Measurements from ENCODE around the gene PLCH1. TPM values are rescaled to one million over a fixed set of nuclear protein-coding genes. Genes with fewer than 3 reads are reported as not detected.

The PLCH1 gene
- total RNA-seq, 1 donor, result 0.36 TPM

GRCh38 chr3:155334914-155335723 is 409.8 kb downstream of the PLCH1 start:
- Histone ChIP-seq H3K4me1 (ENCODE audit: insufficient read depth, low read length) (no peaks in the 10 kb centered on the region), H2AFZ (ENCODE audit: low read length) (no peak overlapping the region), H3K4me3 (ENCODE audit: insufficient read depth, low read length) (no peak overlapping the region), H3K4me2 (ENCODE audit: insufficient read depth, low read length) (no peak overlapping the region), H3K27ac (ENCODE audit: low read depth, low read length) (no peak overlapping the region), H3K36me3 (ENCODE audit: insufficient read depth, low read length) (no peaks in the 10 kb centered on the region), H3K9me3 (ENCODE audit: low read depth, low read length) (no peaks in the 10 kb centered on the region), H3K27me3 (ENCODE audit: insufficient read depth, low read length) (no peaks in the 10 kb centered on the region), H4K20me1 (ENCODE audit: insufficient read depth, low read length) (no peaks in the 10 kb centered on the region), H3K79me2 (ENCODE audit: insufficient read depth, low read length) (no peaks in the 10 kb centered on the region)
- DNase-seq (ENCODE audit: insufficient read length, low spot score, missing footprints), result no peak
- no peak for TF ChIP-seq CTCF (IDR thresholded peaks at IDR 0.05; ENCODE audit: extremely low read depth, low read depth, low read length)

GRCh38 chr3:155334215-155334913 is 410.5 kb downstream of the PLCH1 start:
- Histone ChIP-seq H3K79me2 (ENCODE audit: insufficient read depth, low read length) (no peaks in the 10 kb centered on the region), H2AFZ (ENCODE audit: low read length) (no peak overlapping the region), H3K27ac (ENCODE audit: low read depth, low read length) (no peak overlapping the region), H3K27me3 (ENCODE audit: insufficient read depth, low read length) (no peaks in the 10 kb centered on the region), H3K4me2 (ENCODE audit: insufficient read depth, low read length) (no peak overlapping the region), H3K4me3 (ENCODE audit: insufficient read depth, low read length) (no peak overlapping the region), H3K36me3 (ENCODE audit: insufficient read depth, low read length) (no peaks in the 10 kb centered on the region), H4K20me1 (ENCODE audit: insufficient read depth, low read length) (no peaks in the 10 kb centered on the region), H3K4me1 (ENCODE audit: insufficient read depth, low read length) (no peaks in the 10 kb centered on the region), H3K9me3 (ENCODE audit: low read depth, low read length) (no peaks in the 10 kb centered on the region)
- no peak for DNase-seq (ENCODE audit: insufficient read length, low spot score, missing footprints)
- TF ChIP-seq CTCF (IDR thresholded peaks at IDR 0.05; ENCODE audit: extremely low read depth, low read depth, low read length), result no peak

- Histone ChIP-seq H3K9me3 (ENCODE audit: low read depth, low read length) (no peaks in the 10 kb centered on the region), H3K4me1 (ENCODE audit: insufficient read depth, low read length) (no peaks in the 10 kb centered on the region), H3K36me3 (ENCODE audit: insufficient read depth, low read length) (no peaks in the 10 kb centered on the region), H3K4me3 (ENCODE audit: insufficient read depth, low read length) (no peak overlapping the region), H3K27me3 (ENCODE audit: insufficient read depth, low read length) (no peaks in the 10 kb centered on the region), H3K27ac (ENCODE audit: low read depth, low read length) (no peak overlapping the region), H4K20me1 (ENCODE audit: insufficient read depth, low read length) (no peaks in the 10 kb centered on the region), H3K79me2 (ENCODE audit: insufficient read depth, low read length) (no peaks in the 10 kb centered on the region), H3K4me2 (ENCODE audit: insufficient read depth, low read length) (no peak overlapping the region), H2AFZ (ENCODE audit: low read length) (no peak overlapping the region)
- no peak for DNase-seq (ENCODE audit: insufficient read length, low spot score, missing footprints)
- TF ChIP-seq CTCF (IDR thresholded peaks at IDR 0.05; ENCODE audit: extremely low read depth, low read depth, low read length), result no peak
Measured at GRCh38 chr3:155332716-155333115, 412.2 kb downstream of the PLCH1 start.

GRCh38 chr3:155331078-155331477 is 413.8 kb downstream of the PLCH1 start:
- no peaks in the 10 kb centered on the region for H3K9me3 ChIP-seq (ENCODE audit: low read depth, low read length)
- H3K79me2 ChIP-seq (ENCODE audit: insufficient read depth, low read length), result no peaks in the 10 kb centered on the region
- no peak overlapping the region for H3K27ac ChIP-seq (ENCODE audit: low read depth, low read length)
- H2AFZ ChIP-seq (ENCODE audit: low read length), result no peak overlapping the region
- no peak overlapping the region for H3K4me2 ChIP-seq (ENCODE audit: insufficient read depth, low read length)
- H3K4me3 ChIP-seq (ENCODE audit: insufficient read depth, low read length), result no peak overlapping the region
- DNase-seq (ENCODE audit: insufficient read length, low spot score, missing footprints), result no peak
- H3K4me1 ChIP-seq (ENCODE audit: insufficient read depth, low read length), result no peaks in the 10 kb centered on the region
- H4K20me1 ChIP-seq (ENCODE audit: insufficient read depth, low read length), result no peaks in the 10 kb centered on the region
- no peak for TF ChIP-seq CTCF (IDR thresholded peaks at IDR 0.05; ENCODE audit: extremely low read depth, low read depth, low read length)
- H3K36me3 ChIP-seq (ENCODE audit: insufficient read depth, low read length), result no peaks in the 10 kb centered on the region
- H3K27me3 ChIP-seq (ENCODE audit: insufficient read depth, low read length), result no peaks in the 10 kb centered on the region
